GM18519 (cell line): Measurements from ENCODE around the gene DRG2.

ENCODE experiments used
- ATAC-seq: cut with Tn5 transposase; IDR thresholded peaks from one replicate; pipeline ENCODE4 v1.9.1; 2021; ENCODE audit warnings: mild to moderate bottlenecking, moderate library complexity; ENCODE audit not compliant: unreplicated experiment, low FRiP score

The DRG2 gene

GRCh38 chr17:18111330-18111971, 23.7 kb downstream of the DRG2 start:
- no peak for ATAC-seq

- ATAC-seq = no peak
Observed at GRCh38 chr17:18115517-18115916, 27.8 kb downstream of the DRG2 start.

- ATAC-seq = no peak
Observed at GRCh38 chr17:18116078-18116477, 28.3 kb downstream of the DRG2 start.

DNA sequence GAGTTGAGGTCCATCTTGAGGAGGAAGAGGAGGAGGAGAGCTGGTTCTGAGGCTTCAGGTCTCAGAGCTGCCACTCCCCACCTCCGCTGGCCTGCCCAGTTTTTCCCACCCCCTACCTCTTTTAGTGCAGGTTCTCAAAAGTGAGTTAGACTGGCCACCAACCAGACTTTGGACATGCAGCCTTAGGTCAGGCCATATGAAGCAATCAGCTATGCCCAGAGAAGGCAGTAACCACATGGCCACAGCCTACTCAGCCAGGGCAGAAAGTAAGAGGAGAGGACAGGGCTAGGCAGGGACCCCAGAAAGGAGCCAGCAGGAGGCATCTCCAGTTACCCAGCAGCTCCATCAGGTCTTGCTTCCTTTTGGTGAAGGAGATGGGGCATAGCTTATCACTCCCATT, 29.8 kb downstream of the DRG2 start:
- ATAC-seq = no peak

DNA sequence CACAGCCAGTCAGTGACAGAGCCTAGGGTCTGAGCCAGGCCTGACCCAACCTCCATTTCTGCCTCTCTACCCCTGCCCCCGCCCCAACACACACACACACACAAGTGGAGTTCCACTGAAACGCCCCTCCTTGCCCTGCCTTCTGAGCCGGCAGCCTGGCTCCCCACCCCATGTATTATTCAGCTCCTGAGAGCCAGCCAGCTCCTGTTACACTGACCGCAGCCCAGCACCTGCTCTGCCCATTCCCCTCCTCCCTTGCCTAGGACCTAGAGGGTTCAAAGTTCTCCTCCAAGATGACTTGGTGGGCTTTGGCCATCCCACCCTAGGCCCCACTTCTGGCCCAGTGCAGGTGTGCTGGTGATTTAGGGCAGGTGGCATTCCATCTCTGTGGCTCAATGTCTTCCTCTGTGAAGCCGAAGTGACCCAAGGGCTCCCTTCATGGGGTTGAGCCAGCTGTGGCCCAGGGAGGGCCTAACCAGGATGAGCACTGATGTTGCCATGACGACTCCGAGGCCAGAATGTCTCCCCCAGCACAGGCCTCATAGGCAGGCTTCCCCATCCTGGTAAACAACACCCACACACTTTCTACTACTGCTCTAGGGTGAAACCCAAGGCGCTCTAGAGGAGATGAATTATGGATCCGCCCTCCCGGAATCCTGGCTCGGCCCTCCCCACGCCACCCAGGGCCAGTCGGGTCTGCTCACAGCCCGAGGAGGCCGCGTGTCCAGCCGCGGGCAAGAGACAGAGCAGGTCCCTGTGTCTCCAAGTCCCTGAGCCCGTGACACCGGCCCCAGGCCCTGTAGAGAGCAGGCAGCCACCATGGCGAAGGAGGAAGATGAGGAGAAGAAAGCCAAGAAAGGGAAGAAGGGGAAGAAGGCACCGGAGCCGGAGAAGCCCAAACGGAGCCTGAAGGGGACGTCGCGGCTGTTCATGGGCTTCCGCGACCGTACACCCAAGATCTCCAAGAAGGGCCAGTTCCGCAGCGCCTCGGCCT, 30.5 kb downstream of the DRG2 start:
- no peak for ATAC-seq

GRCh38 chr17:18119166-18119745, 31.5 kb downstream of the DRG2 start:
- no peak for ATAC-seq

DNA sequence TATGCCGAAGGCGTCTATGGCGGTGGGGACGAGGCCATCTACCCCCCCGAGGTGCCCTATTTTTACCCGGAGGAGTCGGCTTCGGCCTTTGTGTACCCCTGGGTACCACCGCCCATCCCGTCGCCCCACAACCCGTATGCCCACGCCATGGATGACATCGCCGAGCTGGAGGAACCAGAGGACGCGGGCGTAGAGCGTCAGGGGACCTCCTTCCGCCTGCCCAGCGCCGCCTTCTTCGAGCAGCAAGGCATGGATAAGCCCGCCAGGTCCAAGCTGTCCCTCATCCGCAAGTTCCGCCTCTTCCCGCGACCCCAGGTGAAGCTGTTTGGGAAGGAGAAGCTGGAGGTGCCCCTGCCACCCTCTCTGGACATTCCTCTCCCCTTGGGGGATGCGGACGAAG, 32.2 kb downstream of the DRG2 start:
- ATAC-seq = no peak

DNA sequence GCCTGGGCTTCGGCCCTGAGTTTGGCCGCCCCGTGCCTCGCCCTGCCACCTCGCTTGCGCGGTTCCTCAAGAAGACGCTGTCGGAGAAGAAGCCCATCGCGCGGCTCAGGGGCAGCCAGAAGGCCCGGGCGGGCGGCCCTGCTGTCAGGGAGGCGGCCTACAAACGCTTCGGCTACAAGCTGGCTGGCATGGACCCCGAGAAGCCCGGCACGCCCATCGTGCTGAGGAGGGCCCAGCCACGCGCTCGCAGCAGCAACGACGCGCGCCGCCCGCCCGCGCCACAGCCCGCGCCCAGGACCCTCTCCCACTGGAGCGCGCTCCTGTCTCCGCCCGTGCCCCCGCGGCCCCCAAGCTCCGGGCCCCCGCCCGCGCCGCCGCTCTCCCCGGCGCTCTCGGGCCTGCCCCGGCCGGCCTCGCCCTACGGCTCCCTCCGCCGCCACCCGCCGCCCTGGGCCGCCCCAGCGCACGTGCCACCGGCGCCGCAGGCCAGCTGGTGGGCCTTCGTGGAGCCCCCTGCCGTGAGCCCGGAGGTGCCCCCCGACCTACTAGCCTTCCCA, 32.8 kb downstream of the DRG2 start:
- no peak for ATAC-seq

DNA sequence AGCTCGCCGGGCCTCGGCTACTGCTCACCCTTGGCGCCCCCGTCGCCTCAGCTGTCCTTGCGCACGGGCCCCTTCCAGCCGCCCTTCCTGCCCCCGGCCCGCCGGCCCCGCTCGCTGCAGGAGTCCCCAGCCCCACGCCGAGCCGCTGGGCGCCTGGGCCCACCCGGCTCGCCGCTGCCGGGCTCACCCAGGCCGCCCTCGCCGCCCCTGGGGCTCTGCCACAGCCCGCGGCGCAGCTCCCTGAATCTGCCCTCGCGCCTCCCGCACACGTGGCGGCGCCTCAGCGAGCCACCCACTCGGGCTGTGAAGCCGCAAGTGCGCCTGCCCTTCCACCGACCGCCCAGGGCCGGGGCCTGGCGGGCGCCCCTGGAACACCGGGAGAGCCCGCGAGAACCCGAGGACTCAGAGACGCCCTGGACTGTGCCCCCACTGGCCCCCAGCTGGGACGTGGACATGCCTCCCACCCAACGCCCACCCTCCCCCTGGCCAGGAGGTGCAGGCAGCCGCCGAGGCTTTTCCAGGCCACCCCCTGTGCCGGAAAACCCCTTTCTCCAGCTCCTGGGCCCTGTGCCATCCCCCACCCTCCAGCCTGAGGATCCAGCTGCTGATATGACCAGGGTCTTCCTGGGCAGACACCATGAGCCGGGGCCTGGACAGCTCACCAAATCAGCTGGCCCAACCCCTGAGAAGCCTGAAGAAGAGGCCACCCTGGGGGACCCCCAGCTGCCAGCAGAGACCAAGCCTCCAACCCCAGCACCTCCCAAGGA, 33.6 kb downstream of the DRG2 start:
- ATAC-seq = no peak

- ATAC-seq = no peak
Observed at GRCh38 chr17:18122990-18123753, 35.4 kb downstream of the DRG2 start.

DNA sequence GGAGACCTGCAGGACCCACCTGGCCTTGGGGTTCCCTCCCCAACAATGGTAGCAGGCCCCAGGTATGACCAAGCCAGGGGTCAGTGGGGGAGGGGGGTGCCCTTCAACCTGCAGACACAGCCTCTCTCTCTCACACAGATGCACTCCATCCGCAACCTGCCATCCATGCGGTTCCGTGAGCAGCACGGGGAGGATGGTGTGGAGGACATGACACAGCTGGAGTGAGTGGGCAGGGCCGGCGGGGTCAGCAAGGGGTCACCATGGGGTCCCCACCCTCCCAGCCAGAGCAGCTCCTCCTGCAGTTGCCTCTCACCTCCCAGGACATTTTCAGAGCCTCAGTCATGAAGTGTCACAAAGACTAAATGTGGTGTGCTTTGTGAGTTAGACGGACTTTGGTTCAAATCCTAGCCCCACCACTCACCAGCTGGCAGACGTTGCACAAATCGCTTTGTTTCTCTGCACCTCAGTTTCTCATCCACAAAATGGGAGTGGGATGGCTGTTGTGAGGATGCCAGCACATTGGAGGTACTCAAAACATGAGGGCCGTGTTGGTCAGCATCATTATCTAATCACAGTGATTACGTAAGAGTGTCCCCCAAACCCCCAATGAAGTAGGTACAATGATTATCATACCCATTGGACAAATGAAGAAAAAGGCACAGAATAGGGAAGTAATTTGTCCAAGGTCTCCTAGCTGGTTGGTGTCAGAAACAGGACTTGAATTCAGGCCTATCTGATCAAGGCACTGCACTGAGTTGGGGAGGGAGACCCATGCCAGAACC, 36.8 kb downstream of the DRG2 start:
- ATAC-seq = no peak

GRCh38 chr17:18129041-18129502, 41.3 kb downstream of the DRG2 start:
- ATAC-seq = no peak

GRCh38 chr17:18132711-18133110, 45.0 kb downstream of the DRG2 start:
- ATAC-seq = no peak

GRCh38 chr17:18136357-18136756, 48.6 kb downstream of the DRG2 start:
- no peak for ATAC-seq

DNA sequence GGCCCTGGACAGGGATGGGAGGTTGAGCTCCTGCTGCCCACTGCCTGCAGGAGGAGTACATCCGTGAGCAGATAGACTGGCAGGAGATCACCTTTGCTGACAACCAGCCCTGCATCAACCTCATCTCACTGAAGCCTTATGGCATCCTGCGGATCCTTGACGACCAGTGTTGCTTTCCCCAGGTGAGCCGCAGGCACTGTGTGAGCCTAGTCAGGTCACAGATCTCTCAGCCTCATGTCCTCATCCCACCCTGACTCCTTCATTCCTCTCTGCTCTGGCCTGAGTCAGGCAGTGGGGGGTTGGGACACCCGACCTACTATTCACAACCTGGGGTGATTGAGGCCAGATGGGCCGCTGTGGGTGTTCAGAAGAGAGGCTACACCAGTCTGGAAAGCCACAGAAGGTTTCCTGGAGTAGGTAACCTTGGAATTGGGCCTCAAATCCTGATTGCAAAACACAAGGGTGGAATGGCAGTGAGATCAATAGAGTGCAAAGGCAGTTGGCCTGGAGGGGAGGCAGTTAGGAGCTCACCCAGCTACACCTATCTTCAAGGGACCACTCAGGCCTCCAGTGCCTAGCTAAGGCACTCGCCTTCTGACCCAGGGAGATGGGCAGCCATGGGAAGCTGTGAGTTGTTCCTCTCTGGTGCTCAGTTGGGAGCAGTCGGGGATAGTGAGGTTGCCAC, 50.5 kb downstream of the DRG2 start:
- ATAC-seq = no peak

DNA sequence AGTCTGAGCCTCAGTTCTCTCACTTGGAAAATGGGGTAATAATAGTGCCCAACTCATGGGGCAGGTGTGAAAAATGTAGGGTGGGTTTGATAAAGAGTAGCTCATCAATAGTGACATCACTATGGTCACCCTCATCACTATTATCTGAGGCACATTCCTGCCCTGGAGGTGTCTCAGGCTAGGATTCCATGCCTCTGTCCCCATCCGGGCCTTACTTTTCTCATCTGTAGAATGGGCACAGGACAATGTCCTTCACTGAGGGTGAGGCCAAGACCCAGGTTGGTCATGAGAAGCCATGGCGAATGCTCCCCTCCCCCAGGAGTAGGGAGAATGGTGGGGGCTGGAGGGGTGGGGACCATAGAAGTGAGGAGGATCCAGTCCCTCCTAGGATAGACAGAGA, 51.3 kb downstream of the DRG2 start:
- no peak for ATAC-seq

DNA sequence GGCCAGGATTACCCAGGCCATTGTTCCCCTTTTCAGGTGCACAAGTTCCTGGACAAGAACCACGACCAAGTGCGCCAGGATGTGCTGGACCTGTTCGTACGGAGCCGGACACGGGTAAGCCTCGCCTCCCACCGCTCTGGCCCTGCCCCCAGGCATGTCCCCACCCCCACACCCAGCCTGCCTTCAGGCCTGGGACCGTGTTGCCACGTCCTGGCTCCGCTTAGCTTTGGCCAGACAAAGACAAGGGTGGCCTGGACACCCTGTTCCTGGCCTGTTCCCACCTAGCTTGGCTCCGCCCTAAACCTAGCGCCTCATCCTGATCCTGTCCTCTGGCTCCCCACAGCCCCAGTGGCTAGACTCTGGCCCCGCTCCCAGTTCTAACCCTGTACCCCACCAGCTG, 51.8 kb downstream of the DRG2 start:
- no peak for ATAC-seq

GRCh38 chr17:18139949-18140348, 52.2 kb downstream of the DRG2 start:
- ATAC-seq = no peak
